ENCODE measurements around the gene IRGC. TPM values are rescaled to one million over a fixed set of nuclear protein-coding genes. Genes with fewer than 3 reads are reported as not detected.

The IRGC gene, protein sequence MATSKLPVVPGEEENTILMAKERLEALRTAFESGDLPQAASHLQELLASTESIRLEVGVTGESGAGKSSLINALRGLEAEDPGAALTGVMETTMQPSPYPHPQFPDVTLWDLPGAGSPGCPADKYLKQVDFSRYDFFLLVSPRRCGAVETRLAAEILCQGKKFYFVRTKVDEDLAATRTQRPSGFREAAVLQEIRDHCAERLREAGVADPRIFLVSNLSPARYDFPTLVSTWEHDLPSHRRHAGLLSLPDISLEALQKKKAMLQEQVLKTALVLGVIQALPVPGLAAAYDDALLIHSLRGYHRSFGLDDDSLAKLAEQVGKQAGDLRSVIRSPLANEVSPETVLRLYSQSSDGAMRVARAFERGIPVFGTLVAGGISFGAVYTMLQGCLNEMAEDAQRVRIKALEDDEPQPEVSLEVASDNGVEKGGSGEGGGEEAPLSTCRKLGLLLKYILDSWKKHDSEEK
- total RNA-seq: not detected in 2 replicates

DNA sequence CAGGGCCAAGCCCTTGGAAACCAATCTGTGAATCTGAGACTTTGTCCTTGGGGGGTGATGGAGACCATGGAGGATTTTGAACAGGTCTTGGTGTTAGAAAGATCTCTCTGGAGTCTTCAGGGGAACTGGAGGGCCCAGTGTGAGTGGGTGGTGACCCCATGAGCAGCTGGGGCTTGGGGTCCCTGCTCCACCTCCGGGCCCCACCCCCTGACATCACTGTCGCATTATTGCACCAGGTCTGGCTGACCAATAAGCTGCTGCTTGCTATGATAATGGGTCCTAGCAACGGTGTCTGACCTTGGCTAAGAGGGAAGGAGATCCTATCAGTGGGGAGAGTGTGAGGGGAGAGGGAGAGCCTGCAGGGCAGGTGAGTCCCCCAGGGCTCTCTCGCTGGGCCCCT, at the start of gene IRGC:
TSS of gene IRGC (plus strand) at position 301 of the 400 bp plus-strand sequence. CDS start 2,483 bp downstream, outside the sequence.

DNA sequence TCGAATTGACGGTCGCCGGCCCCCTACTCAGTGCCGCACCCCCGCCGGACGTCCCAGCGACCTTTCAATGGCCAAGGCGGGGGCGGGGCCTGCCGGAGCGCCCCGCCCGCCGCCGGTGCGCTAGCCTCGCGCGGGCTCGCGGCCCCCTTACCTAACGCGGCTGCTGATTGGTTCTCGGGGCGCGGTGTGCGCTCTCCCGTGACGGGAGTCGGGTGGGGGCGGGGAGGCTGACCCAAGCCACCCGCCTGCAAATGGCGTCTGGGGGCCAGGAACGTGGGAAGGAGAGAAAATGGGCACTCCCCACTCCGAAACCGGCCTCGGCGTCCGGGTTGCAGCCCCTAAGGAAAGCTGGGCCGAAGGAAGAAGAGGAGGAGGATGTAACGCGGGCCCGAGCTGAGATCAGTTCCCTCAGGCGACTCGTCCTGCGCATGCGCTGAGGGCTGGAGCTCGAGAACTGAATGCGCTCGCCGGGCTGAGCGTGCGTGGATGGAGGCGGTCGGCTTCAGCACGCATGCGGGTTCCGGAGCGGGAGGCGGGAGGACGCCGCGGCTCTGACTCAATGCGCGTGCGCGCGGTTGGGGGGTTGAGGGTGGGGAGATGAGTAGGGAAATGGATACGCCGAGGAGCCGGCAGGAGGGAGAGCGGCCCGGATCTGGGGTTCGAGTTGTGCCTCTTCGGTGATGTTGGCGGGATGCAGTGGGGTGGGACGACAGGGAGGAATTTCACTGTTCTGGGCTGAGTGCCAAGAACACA, 38.8 kb downstream of the IRGC start, which contains the start of gene SMG9:
TSS of gene SMG9 (minus strand) at position 460 of the 753 bp plus-strand sequence. CDS start 4,221 bp downstream, outside the sequence.

Other genes with a start within 250 kb of the IRGC start
- gene PHLDB3, start 211.3 kb upstream of the IRGC start, total RNA-seq: 3.7 and 5.0 TPM in 2 replicates
- 69.8 and 80.3 TPM in 2 replicates for gene ETHE1, start 188.9 kb upstream of the IRGC start, total RNA-seq
- 0.17 and 0.59 TPM in 2 replicates for gene ZNF575, start 182.9 kb upstream of the IRGC start, total RNA-seq
- 40.0 and 48.0 TPM in 2 replicates for gene XRCC1, start 140.5 kb upstream of the IRGC start, total RNA-seq
- gene PINLYP, start 140.3 kb upstream of the IRGC start, total RNA-seq: 6.2 and 7.3 TPM in 2 replicates
- 7.7 and 10.1 TPM in 2 replicates for gene IRGQ, start 119.9 kb upstream of the IRGC start, total RNA-seq
- 8.4 and 11.0 TPM in 2 replicates for gene ZNF576, start 119.5 kb upstream of the IRGC start, total RNA-seq
- gene SRRM5, start 104.0 kb upstream of the IRGC start, total RNA-seq: 0.34 TPM in 1 of 2 replicates, not detected in the other
- gene ZNF428, start 96.4 kb upstream of the IRGC start, total RNA-seq: 30.8 and 35.3 TPM in 2 replicates
- 1.5 and 2.2 TPM in 2 replicates for gene CADM4, start 76.2 kb upstream of the IRGC start, total RNA-seq
- 118 and 131 TPM in 2 replicates for gene PLAUR, start 45.9 kb upstream of the IRGC start, total RNA-seq
- gene SMG9, start 38.9 kb downstream of the IRGC start, total RNA-seq: 14.9 and 22.9 TPM in 2 replicates
- 0.17 and 0.74 TPM in 2 replicates for gene KCNN4, start 64.9 kb downstream of the IRGC start, total RNA-seq
- 0.89 TPM in 1 of 2 replicates, not detected in the other for gene LYPD5, start 86.4 kb downstream of the IRGC start, total RNA-seq
- 1.8 and 3.5 TPM in 2 replicates for gene ZNF283, start 111.2 kb downstream of the IRGC start, total RNA-seq
- 1.0 TPM in 2 replicates for gene ZNF404, start 167.9 kb downstream of the IRGC start, total RNA-seq
- 5.6 and 5.9 TPM in 2 replicates for gene ZNF45, start 219.2 kb downstream of the IRGC start, total RNA-seq
- 1.9 and 3.0 TPM in 2 replicates for gene ZNF221, start 235.2 kb downstream of the IRGC start, total RNA-seq